GM21515 (cell line): ENCODE data around the gene TEX29.

Experiments
- ATAC-seq: cut with Tn5 transposase; IDR thresholded peaks from one replicate; pipeline ENCODE4 v1.9.1; 2021; ENCODE audit not compliant: unreplicated experiment

TEX29 gene

GRCh38 chr13:111338841-111339240, 18.4 kb downstream of the TEX29 start:
- ATAC-seq = no peak

GRCh38 chr13:111339366-111340143, 19.1 kb downstream of the TEX29 start:
- no peak for ATAC-seq

GRCh38 chr13:111341886-111342285, 21.4 kb downstream of the TEX29 start:
- ATAC-seq = no peak

GRCh38 chr13:111342721-111343120, 22.3 kb downstream of the TEX29 start:
- no peak for ATAC-seq

- no peak for ATAC-seq
Observed at GRCh38 chr13:111343186-111343805, 22.9 kb downstream of the TEX29 start.

GRCh38 chr13:111344471-111345191, 24.2 kb downstream of the TEX29 start:
- no peak for ATAC-seq

- no peak for ATAC-seq
Observed at GRCh38 chr13:111345682-111346081, 25.2 kb downstream of the TEX29 start.

GRCh38 chr13:111346101-111346680, 25.7 kb downstream of the TEX29 start:
- no peak for ATAC-seq

GRCh38 chr13:111347438-111347837, 27.0 kb downstream of the TEX29 start:
- ATAC-seq = no peak

GRCh38 chr13:111353508-111353907, 33.1 kb downstream of the TEX29 start:
- ATAC-seq = no peak

- ATAC-seq = no peak
Observed at GRCh38 chr13:111354789-111355188, 34.3 kb downstream of the TEX29 start.

- no peak for ATAC-seq
Observed at GRCh38 chr13:111356795-111357194, 36.4 kb downstream of the TEX29 start.

- no peak for ATAC-seq
Observed at GRCh38 chr13:111359237-111359915, 38.9 kb downstream of the TEX29 start.

- no peak for ATAC-seq
Observed at GRCh38 chr13:111359930-111360329, 39.5 kb downstream of the TEX29 start.

GRCh38 chr13:111360452-111360851, 40.0 kb downstream of the TEX29 start:
- no peak for ATAC-seq

GRCh38 chr13:111361046-111361872, 40.8 kb downstream of the TEX29 start:
- no peak for ATAC-seq

- no peak for ATAC-seq
Observed at GRCh38 chr13:111361873-111362648, 41.6 kb downstream of the TEX29 start.

GRCh38 chr13:111363121-111363520, 42.7 kb downstream of the TEX29 start:
- no peak for ATAC-seq

- ATAC-seq = no peak
Observed at GRCh38 chr13:111363591-111363990, 43.1 kb downstream of the TEX29 start.
